B cell (primary cell): ENCODE results near the gene KAZN. TPM values are rescaled to one million over a fixed set of nuclear protein-coding genes. Genes with fewer than 3 reads are reported as not detected.

Experiments used
- ATAC-seq: fragments of 200-7000 bp; cut with Tn5 transposase; one replicate; pipeline ENCODE4 v1.10.0; 2021; ENCODE audit warnings: low read depth, mild to moderate bottlenecking, moderate number of reproducible peaks, moderate library complexity
- CTCF ChIA-PET: fragments of 350-600 bp; sonication (Branson Sonifier 250); formaldehyde crosslinking; loops from one replicate; lab custom pipeline; 2021; ENCODE audit warnings: antibody characterized with exemption, inconsistent platforms; lab: Charles Lee
- POLR2A ChIA-PET: fragments of 350-600 bp; sonication (Branson Sonifier 250); formaldehyde crosslinking; loops from one replicate; lab custom pipeline; 2021; ENCODE audit warnings: antibody characterized with exemption; lab: Charles Lee
- DNase-seq: peaks from one replicate; pipeline ENCODE4 v3.0.0; 2013
- H2AFZ ChIP-seq: 2 replicates; pipeline ENCODE4 v1.6.1; 2012; ENCODE audit warnings: mild to moderate bottlenecking, low read depth, low read length; ENCODE audit not compliant: insufficient read depth, poor library complexity, severe bottlenecking
- H3K27ac ChIP-seq, 2 donors: 1 replicate in 1 of 2; 2 replicates in 1 of 2; pipeline ENCODE4 v1.5.1; 2012 to 2013; ENCODE audit warnings: low read length in 2 of 2, mild to moderate bottlenecking in 2 of 2, moderate library complexity in 1 of 2
- H3K27me3 ChIP-seq, 4 experiments: fragments of 200-600 bp in 1 of 4; sonication (generic) in 1 of 4; replicated peaks in 1 of 4; 1 replicate in 2 of 4; 2 replicates in 2 of 4; pipeline versions ENCODE4 v1.6.1 to v1.7.0; 2013 to 2016; ENCODE audit warnings: low read length in 3 of 4, mild to moderate bottlenecking in 2 of 4, mixed read lengths in 1 of 4, moderate library complexity in 1 of 4; ENCODE audit not compliant: insufficient read depth in 4 of 4, control insufficient read depth in 3 of 4; ENCODE audit errors: control extremely low read depth in 1 of 4
- H3K36me3 ChIP-seq, 2 experiments: replicated peaks in 1 of 2; 1 replicate in 1 of 2; 2 replicates in 1 of 2; pipeline versions ENCODE4 v1.6.1 to v1.7.1; 2013; ENCODE audit warnings: low read length in 1 of 2; ENCODE audit not compliant: insufficient read depth in 2 of 2, control insufficient read depth in 1 of 2; ENCODE audit errors: control extremely low read depth in 1 of 2, extremely low read depth in 1 of 2
- H3K4me1 ChIP-seq, 2 donors: fragments of 200-600 bp in 1 of 2; sonication (generic) in 1 of 2; 1 replicate in 1 of 2; 2 replicates in 1 of 2; pipeline versions ENCODE4 v1.5.1 to v1.6.1; 2013 to 2017; ENCODE audit warnings: low read length in 2 of 2; ENCODE audit not compliant: control insufficient read depth in 2 of 2, insufficient read depth in 2 of 2
- H3K4me2 ChIP-seq: replicated peaks from 2 replicates; pipeline ENCODE3; 2012; ENCODE audit warnings: mild to moderate bottlenecking, low read depth, low read length; ENCODE audit not compliant: poor library complexity, severe bottlenecking
- H3K4me3 ChIP-seq, 5 experiments: fragments of 200-600 bp in 1 of 5; sonication (generic) in 1 of 5; 1 replicate in 3 of 5; 2 replicates in 2 of 5; pipeline versions ENCODE4 v1.5.1 to v1.7.0; 2011 to 2016; ENCODE audit warnings: low read length in 4 of 5, mild to moderate bottlenecking in 4 of 5, low read depth in 2 of 5, control low read depth in 1 of 5, moderate library complexity in 1 of 5; ENCODE audit not compliant: insufficient read depth in 1 of 5; ENCODE audit errors: control extremely low read depth in 1 of 5, extremely low read depth in 1 of 5
- H3K79me2 ChIP-seq: fragments of 200-600 bp; sonication (generic); one replicate; pipeline ENCODE4 v1.6.0; 2016; ENCODE audit warnings: low read length; ENCODE audit not compliant: control insufficient read depth, insufficient read depth
- H3K9ac ChIP-seq: fragments of 200-600 bp; sonication (generic); 2 replicates; pipeline ENCODE4 v1.6.1; 2017; ENCODE audit warnings: mild to moderate bottlenecking, low read length, moderate library complexity
- H3K9me3 ChIP-seq, 3 donors: one replicate each; pipeline versions ENCODE4 v1.6.1 to v1.7.1; 2013; ENCODE audit warnings: low read length in 2 of 3; ENCODE audit not compliant: control insufficient read depth in 2 of 3, insufficient read depth in 1 of 3; ENCODE audit errors: control extremely low read depth in 1 of 3
- H4K20me1 ChIP-seq: 2 replicates; pipeline ENCODE4 v1.6.0; 2012; ENCODE audit warnings: mild to moderate bottlenecking, low read length; ENCODE audit not compliant: insufficient read depth, control insufficient read depth, poor library complexity, severe bottlenecking
- H3K27ac Mint-ChIP-seq: one replicate; pipeline ENCODE4 v1.8.0; 2021; ENCODE audit warnings: mixed read lengths
- H3K27me3 Mint-ChIP-seq: one replicate; pipeline ENCODE4 v1.8.0; 2021; ENCODE audit warnings: mixed read lengths
- H3K4me1 Mint-ChIP-seq: one replicate; pipeline ENCODE4 v1.8.0; 2021; ENCODE audit warnings: mixed read lengths
- H3K4me3 Mint-ChIP-seq: one replicate; pipeline ENCODE4 v1.8.0; 2021; ENCODE audit warnings: mixed read lengths
- H3K9me3 Mint-ChIP-seq: one replicate; pipeline ENCODE4 v1.8.0; 2022; ENCODE audit warnings: mixed read lengths; ENCODE audit not compliant: insufficient read depth
- CTCF ChIP-seq: fragments of 200-600 bp; IDR thresholded peaks from one replicate; pipeline ENCODE4 v1.8.0; 2022; ENCODE audit warnings: antibody characterized with exemption, mild to moderate bottlenecking
- EZH2 ChIP-seq: IDR thresholded peaks from 2 replicates; pipeline ENCODE4 v1.6.1; 2012; ENCODE audit warnings: borderline replicate concordance, low read depth, mild to moderate bottlenecking, moderate library complexity, low read length; ENCODE audit not compliant: insufficient read depth, poor library complexity, severe bottlenecking
- WGBS: methylation state at CpG from one replicate; pipeline ENCODE4 v1.1.5; 2013; ENCODE audit warnings: missing lambda C conversion rate; ENCODE audit not compliant: insufficient coverage; 5-methylcytosine and 5-hydroxymethylcytosine counted together
- intact Hi-C: fragments of 100-400 bp; cut with micrococcal nuclease; formaldehyde crosslinking; loops from one replicate; pipeline ENCODE4 v1.10.0; 2022
- polyA plus RNA-seq: library from polyadenylated mRNA; depleted of rRNA; stranded (reverse); fragments of >200 nt; gene quantifications from 2 replicates; pipeline ENCODE4 v1.2.3, GENCODE V29; 2012
- total RNA-seq, 2 donors: library from RNA; stranded (reverse); fragments of 120-200 nt in 1 of 2; gene quantifications; 1 replicate in 1 of 2; 2 replicates in 1 of 2; pipeline versions ENCODE4 v1.2.3 to v1.2.4, GENCODE V29; 2013 to 2022

The KAZN gene
- total and polyA plus RNA-seq, 2 donors (not counting 1 experiment from before 2014, with no cell fraction given) = 0.13 to 0.39 TPM

GRCh38 chr1:14748977-14749376, 150.5 kb downstream of the KAZN start:
- no peak overlapping the region for H3K4me2 ChIP-seq
- no peaks in the 10 kb centered on the region for H3K9me3 ChIP-seq
- no peak overlapping the region for H3K4me3 ChIP-seq
- TF ChIP-seq EZH2 (no peak), CTCF (no peak)
- Mint-ChIP-seq H3K27ac (no peak overlapping the region), H3K4me1 (no peaks in the 10 kb centered on the region), H3K4me3 (no peak overlapping the region), H3K9me3 (no peaks in the 10 kb centered on the region), H3K27me3 (peaks cover 4% of the 10 kb centered on the region)
- no peak for ATAC-seq
- no peak for DNase-seq
- CTCF ChIA-PET = no interaction called here
- H3K4me1 ChIP-seq = no peaks in the 10 kb centered on the region
- no peaks in the 10 kb centered on the region for H4K20me1 ChIP-seq
- no CpG with 5 or more reads among the region's 2 CpGs for WGBS
- H3K36me3 ChIP-seq = no peaks in the 10 kb centered on the region
- no peaks in the 10 kb centered on the region for H3K27me3 ChIP-seq
- H2AFZ ChIP-seq = no peak overlapping the region
- POLR2A ChIA-PET = no interaction called here
- intact Hi-C loops = no loop called here
- H3K27ac ChIP-seq = no peak overlapping the region
- no peak overlapping the region for H3K9ac ChIP-seq
- H3K79me2 ChIP-seq = no peaks in the 10 kb centered on the region

- no peaks in the 10 kb centered on the region for H3K4me1 Mint-ChIP-seq
- ChIA-PET POLR2A (no interaction called here), CTCF (no interaction called here)
- H3K36me3 ChIP-seq = no peaks in the 10 kb centered on the region
- H3K27ac ChIP-seq = no peak overlapping the region
- H3K4me2 ChIP-seq = no peak overlapping the region
- 86% methylated on average over 1 of the region's 2 CpGs for WGBS
- ATAC-seq (no peak), DNase-seq (no peak)
- no peaks in the 10 kb centered on the region for H3K9me3 Mint-ChIP-seq
- intact Hi-C loops = no loop called here
- no peak for TF ChIP-seq CTCF
- no peak for TF ChIP-seq EZH2
- H3K27me3 Mint-ChIP-seq = peaks cover 4% of the 10 kb centered on the region
- H3K27me3 ChIP-seq = no peaks in the 10 kb centered on the region
- no peak overlapping the region for H3K27ac Mint-ChIP-seq
- H3K79me2 ChIP-seq = no peaks in the 10 kb centered on the region
- no peaks in the 10 kb centered on the region for H3K9me3 ChIP-seq
- H3K4me1 ChIP-seq = no peaks in the 10 kb centered on the region
- H3K9ac ChIP-seq = no peak overlapping the region
- H4K20me1 ChIP-seq = no peaks in the 10 kb centered on the region
- H2AFZ ChIP-seq = no peak overlapping the region
- no peak overlapping the region for H3K4me3 Mint-ChIP-seq
- no peak overlapping the region for H3K4me3 ChIP-seq
These were observed 152.0 kb downstream of the KAZN start for GRCh38 chr1:14750490-14750889.
